Peyer's patch (tissue), 4 donors: ENCODE data around the gene OGFRL1. TPM values are rescaled to one million over a fixed set of nuclear protein-coding genes. Genes with fewer than 3 reads are reported as not detected.

ENCODE experiments used
- DNase-seq, 3 donors: peaks; one replicate each; pipeline ENCODE4 v3.0.0-alpha.2; 2017 to 2019
- H3K27ac ChIP-seq, 4 donors: fragments of 200-600 bp; sonication (generic); one replicate each; pipeline ENCODE4 v1.5.1; 2016 to 2019
- H3K27me3 ChIP-seq, 2 donors: fragments of 200-600 bp; sonication (generic); one replicate each; pipeline ENCODE4 v1.5.1; 2019
- H3K36me3 ChIP-seq, 3 donors: fragments of 200-600 bp; sonication (generic); one replicate each; pipeline ENCODE4 v1.5.1; 2016 to 2019
- H3K4me1 ChIP-seq, 4 donors: fragments of 200-600 bp; sonication (generic); one replicate each; pipeline ENCODE4 v1.5.1; 2016 to 2019
- H3K4me3 ChIP-seq, 4 donors: fragments of 200-600 bp; sonication (generic); 1 replicate in 3 of 4; 2 replicates in 1 of 4; pipeline ENCODE4 v1.5.1; 2016 to 2019; ENCODE audit warnings: mild to moderate bottlenecking in 1 of 4
- H3K9me3 ChIP-seq, 4 donors: fragments of 200-600 bp; sonication (generic); one replicate each; pipeline ENCODE4 v1.5.1; 2016 to 2019; ENCODE audit warnings: mild to moderate bottlenecking in 1 of 4
- POLR2A ChIP-seq, 2 donors: fragments of 450-650 bp; IDR thresholded peaks; one replicate each; pipeline ENCODE4 v1.5.1; 2017; ENCODE audit warnings: antibody characterized with exemption in 2 of 2, mild to moderate bottlenecking in 2 of 2, moderate library complexity in 2 of 2
- total RNA-seq, 4 donors: library from RNA; depleted of rRNA; stranded (reverse); fragments of >200 nt; gene quantifications; one replicate each; pipeline ENCODE4 v1.1.0, GENCODE V29; 2016
- TF ChIP-seq, protein P1 (sequence below), 6 experiments: fragments of 450-650 bp in 4 of 6; fragments of 200-600 bp in 2 of 6; sonication (generic) in 1 of 6; IDR thresholded peaks; one replicate each; pipeline ENCODE4 v1.5.1; 2017 to 2019; ENCODE audit warnings: antibody characterized with exemption in 6 of 6, mild to moderate bottlenecking in 3 of 6, moderate library complexity in 1 of 6

The OGFRL1 gene
- total RNA-seq, 4 donors from 2014 or later = 3.0 to 36.3 (median 5.5) TPM

- H3K27me3 ChIP-seq = no peaks in the 10 kb centered on the region
- H3K36me3 ChIP-seq = no peaks in the 10 kb centered on the region
- no peaks in the 10 kb centered on the region for H3K9me3 ChIP-seq
- no peak for DNase-seq
- H3K4me1 ChIP-seq = peaks cover 0 to 7% (median 3%) of the 10 kb centered on the region in 4 donors
- H3K4me3 ChIP-seq = peak overlapping the region; percentile 66 to 93 (median 74)
- H3K27ac ChIP-seq = peak overlapping the region; percentile 82 to 96 (median 94)
- TF ChIP-seq POLR2A (IDR thresholded peaks at IDR 0.05) = no peak
- TF ChIP-seq, protein P1, sequence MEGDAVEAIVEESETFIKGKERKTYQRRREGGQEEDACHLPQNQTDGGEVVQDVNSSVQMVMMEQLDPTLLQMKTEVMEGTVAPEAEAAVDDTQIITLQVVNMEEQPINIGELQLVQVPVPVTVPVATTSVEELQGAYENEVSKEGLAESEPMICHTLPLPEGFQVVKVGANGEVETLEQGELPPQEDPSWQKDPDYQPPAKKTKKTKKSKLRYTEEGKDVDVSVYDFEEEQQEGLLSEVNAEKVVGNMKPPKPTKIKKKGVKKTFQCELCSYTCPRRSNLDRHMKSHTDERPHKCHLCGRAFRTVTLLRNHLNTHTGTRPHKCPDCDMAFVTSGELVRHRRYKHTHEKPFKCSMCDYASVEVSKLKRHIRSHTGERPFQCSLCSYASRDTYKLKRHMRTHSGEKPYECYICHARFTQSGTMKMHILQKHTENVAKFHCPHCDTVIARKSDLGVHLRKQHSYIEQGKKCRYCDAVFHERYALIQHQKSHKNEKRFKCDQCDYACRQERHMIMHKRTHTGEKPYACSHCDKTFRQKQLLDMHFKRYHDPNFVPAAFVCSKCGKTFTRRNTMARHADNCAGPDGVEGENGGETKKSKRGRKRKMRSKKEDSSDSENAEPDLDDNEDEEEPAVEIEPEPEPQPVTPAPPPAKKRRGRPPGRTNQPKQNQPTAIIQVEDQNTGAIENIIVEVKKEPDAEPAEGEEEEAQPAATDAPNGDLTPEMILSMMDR (IDR thresholded peaks at IDR 0.05) = no peak
Measured at GRCh38 chr6:71287926-71288227, 734 bp upstream of the OGFRL1 start.

DNA sequence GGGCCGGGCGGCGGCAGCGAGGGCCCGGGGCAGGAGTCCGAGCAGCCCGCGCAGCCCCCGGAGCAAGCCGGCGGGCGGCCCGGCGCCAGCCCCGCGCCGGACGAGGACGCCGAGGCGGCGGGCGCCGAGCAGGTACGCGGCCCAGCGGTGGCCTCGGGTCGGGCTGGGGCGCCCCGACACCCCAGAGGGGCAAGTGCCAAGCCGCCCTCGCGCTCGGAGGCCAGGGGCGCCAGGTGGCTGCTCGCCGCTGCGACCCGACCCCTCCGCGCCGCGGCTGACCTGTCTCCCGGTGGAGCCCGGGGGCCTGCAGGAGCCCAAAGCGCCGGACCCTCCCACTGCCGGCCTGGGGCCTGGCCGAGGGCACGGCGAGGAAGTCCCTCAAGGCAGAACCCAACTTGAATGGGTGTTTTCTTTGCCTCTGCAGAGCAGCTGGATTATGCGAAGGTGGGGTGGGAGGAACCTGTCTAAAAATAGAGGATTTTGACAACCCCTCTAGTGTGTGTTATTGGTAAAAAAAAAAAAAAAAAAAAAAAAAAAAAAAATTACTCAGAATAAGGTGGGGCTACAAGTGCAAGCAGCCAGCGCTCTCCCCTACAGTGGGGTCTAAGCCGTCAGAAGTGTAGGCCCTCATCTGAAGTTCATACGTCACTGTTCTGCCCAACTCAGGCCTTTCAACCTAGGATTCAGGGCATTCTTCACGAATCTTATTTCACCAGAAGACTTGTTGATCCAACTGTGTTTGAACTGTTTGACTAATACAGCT, 609 bp downstream of the OGFRL1 start:
- TF ChIP-seq, protein P1 (IDR thresholded peaks at IDR 0.05) = no peak
- TF ChIP-seq POLR2A (IDR thresholded peaks at IDR 0.05) = peak in 1 of 2 donors; percentile 6

DNA sequence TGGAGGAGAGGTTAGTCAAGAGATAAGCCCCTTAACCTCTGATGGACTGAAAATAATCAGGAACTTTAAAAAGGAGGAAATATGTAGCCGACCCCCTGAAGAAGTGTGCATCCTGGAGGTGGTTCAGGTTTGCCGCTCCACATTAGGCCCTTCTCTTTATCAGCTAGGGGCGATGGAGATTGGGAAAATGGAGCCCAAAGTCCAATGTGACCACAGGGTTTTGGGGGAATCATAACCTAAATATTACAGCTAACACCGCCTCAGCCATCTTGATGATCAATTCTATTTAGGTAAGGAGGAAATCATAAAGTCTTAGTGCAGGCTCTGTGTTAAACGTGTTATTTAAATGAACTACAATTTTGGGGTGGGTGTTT, 1.2 kb downstream of the OGFRL1 start:
- Histone ChIP-seq H3K27ac (peak overlapping the region in 1 of 4 donors; percentile 95), H3K9me3 (no peaks in the 10 kb centered on the region), H3K4me1 (peaks cover 0 to 7% (median 3%) of the 10 kb centered on the region in 4 donors), H3K27me3 (no peaks in the 10 kb centered on the region), H3K4me3 (peak overlapping the region; percentile 25 to 75 (median 70)), H3K36me3 (no peaks in the 10 kb centered on the region)
- DNase-seq = no peak
- TF ChIP-seq, protein P1 (IDR thresholded peaks at IDR 0.05) = no peak
- no peak for TF ChIP-seq POLR2A (IDR thresholded peaks at IDR 0.05)

More for the DNA sequence above, 609 bp downstream of the OGFRL1 start:
- no peaks in the 10 kb centered on the region for H3K36me3 ChIP-seq
- H3K4me3 ChIP-seq = peak overlapping the region; percentile 66 to 93 (median 74)
- H3K27me3 ChIP-seq = no peaks in the 10 kb centered on the region
- no peaks in the 10 kb centered on the region for H3K9me3 ChIP-seq
- H3K4me1 ChIP-seq = peaks cover 0 to 7% (median 3%) of the 10 kb centered on the region in 4 donors
- peak overlapping the region; percentile 82 to 96 (median 94) for H3K27ac ChIP-seq
- peak; percentile 43 to 58 (median 50) for DNase-seq

GRCh38 chr6:71290611-71291010, 2.0 kb downstream of the OGFRL1 start:
- Histone ChIP-seq H3K9me3 (no peaks in the 10 kb centered on the region), H3K4me3 (no peak overlapping the region), H3K36me3 (no peaks in the 10 kb centered on the region), H3K4me1 (peaks cover 0 to 7% (median 3%) of the 10 kb centered on the region in 4 donors), H3K27ac (no peak overlapping the region), H3K27me3 (no peaks in the 10 kb centered on the region)
- no peak for DNase-seq
- TF ChIP-seq, protein P1 (IDR thresholded peaks at IDR 0.05) = no peak
- TF ChIP-seq POLR2A (IDR thresholded peaks at IDR 0.05) = no peak

GRCh38 chr6:71292001-71292400, 3.4 kb downstream of the OGFRL1 start:
- Histone ChIP-seq H3K4me1 (peaks cover 0 to 7% (median 3%) of the 10 kb centered on the region in 4 donors), H3K27ac (no peak overlapping the region), H3K4me3 (no peak overlapping the region), H3K36me3 (no peaks in the 10 kb centered on the region), H3K27me3 (no peaks in the 10 kb centered on the region), H3K9me3 (no peaks in the 10 kb centered on the region)
- no peak for TF ChIP-seq POLR2A (IDR thresholded peaks at IDR 0.05)
- TF ChIP-seq, protein P1 (IDR thresholded peaks at IDR 0.05) = no peak
- no peak for DNase-seq
